H1 (cell line): ENCODE data around the gene TRAT1.

ENCODE experiments used
- CHD2 ChIP-seq: IDR thresholded peaks from 2 replicates; pipeline ENCODE4 v1.6.1; 2012; ENCODE audit warnings: low read length, improper control_type of control experiment
- CTCF ChIP-seq, 3 experiments: IDR thresholded peaks; 1 replicate in 2 of 3; 2 replicates in 1 of 3; pipeline versions ENCODE4 v1.5.1 to v1.6.1; 2011; ENCODE audit warnings: low read length in 3 of 3, mild to moderate bottlenecking in 3 of 3, inconsistent platforms in 2 of 3, low read depth in 1 of 3, moderate library complexity in 1 of 3; ENCODE audit not compliant: insufficient read depth in 1 of 3; ENCODE audit errors: control extremely low read depth in 1 of 3
- EP300 ChIP-seq, 2 experiments: IDR thresholded peaks; 1 replicate in 1 of 2; 2 replicates in 1 of 2; pipeline ENCODE4 v1.6.1; 2011 to 2012; ENCODE audit warnings: low read depth in 2 of 2, low read length in 2 of 2, mild to moderate bottlenecking in 2 of 2, borderline replicate concordance in 1 of 2, inconsistent platforms in 1 of 2, moderate library complexity in 1 of 2
- POLR2A ChIP-seq, 2 experiments: IDR thresholded peaks; 1 replicate in 1 of 2; 2 replicates in 1 of 2; pipeline ENCODE4 v1.6.1; 2011; ENCODE audit warnings: low read depth in 2 of 2, low read length in 2 of 2, mild to moderate bottlenecking in 2 of 2; ENCODE audit errors: control extremely low read depth in 1 of 2
- POLR2AphosphoS5 ChIP-seq: IDR thresholded peaks from 2 replicates; pipeline ENCODE4 v1.6.1; 2011; ENCODE audit warnings: low read depth, low read length
- RFX5 ChIP-seq: IDR thresholded peaks from 2 replicates; pipeline ENCODE4 v1.6.1; 2011; ENCODE audit warnings: low read depth, low read length, improper control_type of control experiment, borderline replicate concordance
- SAP30 ChIP-seq: fragments of 300-600 bp; sonication (generic); IDR thresholded peaks from 2 replicates; pipeline ENCODE4 v1.7.1; 2012; ENCODE audit warnings: low read length, moderate library complexity, mild to moderate bottlenecking, inconsistent platforms; ENCODE audit not compliant: insufficient read depth, insufficient replicate concordance
- SP2 ChIP-seq: IDR thresholded peaks from 2 replicates; pipeline ENCODE4 v1.6.1; 2012; ENCODE audit warnings: mild to moderate bottlenecking, low read length, inconsistent platforms
- SRF ChIP-seq: IDR thresholded peaks from 2 replicates; pipeline ENCODE4 v1.6.1; 2011; ENCODE audit warnings: mild to moderate bottlenecking, low read depth, low read length, moderate library complexity

DNA sequence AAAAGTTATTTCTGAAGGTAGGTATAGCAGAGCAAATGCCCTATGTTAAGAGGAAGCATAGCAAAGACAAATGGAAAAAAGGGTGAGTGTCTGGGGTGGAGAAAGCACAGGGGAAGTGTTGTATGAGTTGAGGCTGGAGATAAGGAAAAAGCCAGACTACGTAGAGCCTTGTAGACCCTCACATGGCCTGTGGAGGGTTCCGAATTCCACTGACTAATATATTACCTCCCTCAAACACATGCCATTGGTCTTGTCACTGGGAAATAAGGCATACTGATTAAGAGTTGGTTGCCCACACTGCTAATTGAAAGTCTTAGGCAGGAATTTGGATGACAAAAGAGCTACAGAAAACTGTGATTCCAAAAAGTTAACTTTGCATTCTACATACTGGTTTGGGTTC is 65.2 kb downstream of the TRAT1 start:
- TF ChIP-seq POLR2A (IDR thresholded peaks at IDR 0.05; ENCODE audit: control extremely low read depth in 1 of 2, low read depth in 2 of 2, low read length in 2 of 2) (no peak), RFX5 (no peak), CHD2 (no peak), EP300 (IDR thresholded peaks at IDR 0.05; ENCODE audit: borderline replicate concordance in 1 of 2, low read depth in 2 of 2, low read length in 2 of 2) (no peak), SRF (no peak), SAP30 (no peak), POLR2AphosphoS5 (no peak), SP2 (no peak), CTCF (IDR thresholded peaks at IDR 0.05; ENCODE audit: control extremely low read depth in 1 of 3, insufficient read depth in 1 of 3, low read depth in 1 of 3, low read length in 3 of 3) (no peak)
